NCI-H1436 (cell line): ENCODE measurements around the gene KHDRBS1.
"Not testable (repeated sequence)": the region's sequence is repeated elsewhere in the genome, so short reads cannot be mapped to it uniquely, and the experiment has no call there.

Experiments
- DNase-seq: peaks from one replicate; lab custom pipeline; 2025; lab: John Stamatoyannopoulos, UW

Gene KHDRBS1

DNA sequence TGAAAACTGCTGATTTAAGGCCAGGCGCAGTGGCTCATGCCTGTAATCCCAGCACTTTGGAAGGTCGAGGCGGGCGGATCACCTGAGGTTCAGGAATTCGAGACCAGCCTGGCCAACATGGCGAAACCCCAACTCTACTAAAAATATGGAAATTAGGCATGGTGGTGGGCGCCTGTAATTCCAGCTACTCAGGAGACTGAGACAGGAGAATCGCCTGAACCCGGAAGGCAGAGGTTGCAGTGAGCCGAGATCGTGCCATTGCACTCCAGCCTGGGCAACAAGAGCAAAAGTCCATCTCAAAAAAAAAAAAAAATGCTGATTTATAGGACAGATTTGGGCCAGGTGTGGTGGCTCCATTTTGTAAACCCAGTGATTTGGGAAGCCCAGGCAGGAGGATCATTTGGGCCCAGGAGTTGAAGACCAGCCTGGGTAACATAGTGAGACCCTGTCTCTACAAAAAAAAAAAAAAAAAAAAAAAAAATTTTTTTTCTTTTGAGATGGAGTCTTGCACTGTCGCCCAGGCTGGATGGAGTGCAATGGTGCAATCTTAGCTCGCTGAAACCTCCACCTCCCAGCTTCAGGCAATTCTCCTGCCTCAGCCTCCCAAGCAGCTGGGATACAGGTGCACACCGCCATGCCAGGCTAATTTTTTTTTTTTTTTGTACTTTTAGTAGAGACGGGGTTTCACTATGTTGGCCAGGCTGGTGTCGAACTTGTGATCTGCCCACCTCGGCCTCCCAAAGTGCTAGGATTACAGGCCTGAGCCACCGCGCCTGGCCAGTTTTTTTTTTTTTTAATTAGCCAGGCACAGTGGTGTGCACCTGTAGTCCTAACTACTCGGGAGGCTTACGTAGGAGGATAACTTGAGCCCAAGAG lies 52.2 kb downstream of the KHDRBS1 start:
- not testable (repeated sequence) for DNase-seq

DNA sequence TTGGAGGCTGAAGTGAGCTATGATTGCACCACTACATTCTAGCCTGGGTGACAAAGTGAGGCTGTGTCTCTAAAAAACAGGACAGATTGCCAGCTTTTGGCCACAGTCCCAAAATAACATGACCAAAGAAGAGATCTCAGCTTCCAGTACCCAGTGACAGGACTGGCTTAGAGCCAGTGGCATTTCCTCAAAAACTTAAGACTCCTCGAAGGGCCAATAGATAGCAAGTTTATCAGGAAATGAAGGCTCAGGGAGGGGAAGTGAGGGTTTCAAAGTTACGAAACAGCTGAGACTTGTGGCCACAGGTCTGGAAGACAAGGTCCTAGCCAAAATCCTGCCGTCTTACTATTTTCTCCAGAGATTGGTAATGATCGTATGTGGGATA lies 52.8 kb downstream of the KHDRBS1 start:
- no peak for DNase-seq

DNA sequence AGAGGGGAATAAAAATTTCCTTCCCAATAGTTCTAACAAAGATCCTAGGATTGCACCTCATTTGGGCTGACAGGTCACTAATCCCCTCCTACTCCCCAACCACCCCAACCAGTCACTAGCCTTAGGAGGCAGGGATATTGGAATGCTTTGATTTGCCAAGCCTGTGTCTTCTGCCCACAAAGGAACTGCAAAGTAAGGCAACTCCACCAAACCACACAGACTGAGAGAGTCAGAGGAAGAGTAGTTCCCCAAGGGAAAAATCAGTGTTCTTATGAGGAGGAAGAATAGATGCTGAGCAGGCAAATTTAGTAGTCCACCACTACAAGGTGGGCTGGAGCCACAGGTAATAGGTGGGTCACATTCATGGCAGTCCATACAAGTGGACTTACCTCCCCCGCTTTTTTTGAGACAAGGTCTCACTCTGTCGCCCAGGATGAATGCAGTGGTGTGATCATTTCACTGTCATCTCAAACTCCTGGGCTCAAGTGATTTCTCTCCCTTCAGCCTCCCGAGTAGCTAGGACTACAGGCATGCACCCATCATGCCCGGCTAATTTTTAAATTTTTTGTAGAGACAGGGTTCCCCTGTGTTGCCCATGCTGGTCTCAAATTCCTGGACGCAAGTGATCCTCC lies 55.4 kb downstream of the KHDRBS1 start:
- DNase-seq, result no peak

DNA sequence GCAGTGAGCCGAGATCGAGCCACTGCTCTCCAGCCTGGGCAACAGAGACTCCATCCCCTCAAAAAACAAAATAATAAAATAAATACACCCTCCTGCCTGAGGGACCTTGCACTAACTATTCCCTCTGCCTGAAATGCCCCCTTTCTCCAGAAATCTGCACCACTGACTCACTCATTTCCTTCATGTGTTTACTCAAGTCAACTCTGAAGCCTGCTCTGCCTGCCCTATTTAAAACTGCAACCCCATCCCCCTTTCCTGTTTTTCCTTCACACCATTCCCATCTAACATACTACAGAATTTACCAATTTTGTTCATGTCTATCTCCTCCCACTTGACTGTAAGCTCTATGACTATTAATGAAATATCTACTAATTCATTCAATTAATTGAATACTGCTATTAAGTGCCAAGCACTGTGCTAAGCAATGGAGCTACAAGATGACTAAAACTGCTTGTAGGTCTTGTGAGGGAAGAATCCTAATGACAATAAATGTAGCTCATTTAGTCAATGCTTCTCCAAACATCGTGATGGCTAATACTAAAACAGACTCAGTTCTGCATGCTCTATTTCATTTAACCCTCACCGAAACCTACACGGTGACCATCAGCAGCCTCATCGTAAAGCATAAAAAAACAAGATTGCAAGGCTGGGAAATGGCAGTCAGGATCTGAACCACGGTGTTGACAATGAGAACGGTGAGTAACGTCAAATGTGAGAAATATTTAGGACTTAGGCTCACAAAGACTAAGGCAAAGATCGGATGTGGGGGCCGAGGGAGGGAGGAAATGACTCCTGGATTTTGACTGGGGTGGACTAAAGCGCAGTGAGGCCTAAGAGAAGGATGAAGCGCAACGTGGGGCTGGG lies 58.3 kb downstream of the KHDRBS1 start:
- no peak for DNase-seq

DNA sequence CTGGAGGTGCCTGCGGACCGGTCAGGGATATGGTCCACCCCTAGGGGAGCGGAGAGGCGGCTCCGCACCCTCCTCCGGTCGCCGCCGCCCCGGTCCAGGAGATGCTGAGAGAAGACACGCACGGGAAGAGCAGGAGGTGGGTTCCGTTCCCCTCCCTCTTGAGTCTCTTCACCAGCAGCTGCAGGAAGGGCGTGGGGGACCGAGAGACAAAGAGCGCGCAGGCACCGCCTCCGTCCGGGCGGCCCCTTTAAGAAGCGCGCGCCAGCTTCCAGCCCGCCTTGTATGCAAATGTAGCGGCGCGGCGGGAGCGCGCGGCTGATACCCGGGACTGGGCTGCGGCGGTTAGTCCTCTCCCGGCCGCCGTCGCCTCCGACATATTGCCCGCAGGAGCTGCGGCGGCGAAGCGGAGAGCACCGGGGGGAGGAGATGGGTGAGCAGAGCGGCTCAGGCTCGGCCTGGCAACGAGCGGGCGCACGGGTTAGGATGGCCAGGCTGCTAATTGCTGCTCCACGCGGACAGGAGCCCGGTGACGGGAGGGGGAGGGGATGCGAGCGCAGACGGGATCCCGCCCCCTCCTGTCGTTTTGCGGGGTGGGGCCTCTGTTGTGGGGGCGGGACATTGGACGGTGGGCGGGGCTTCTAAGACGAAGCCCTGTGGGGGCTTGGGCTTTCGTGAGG lies 59.1 kb downstream of the KHDRBS1 start, which contains the start of gene TMEM39B:
TMEM39B (plus strand) TSS at position 318 of the 677 bp plus-strand sequence; CDS start at position 427, 109 bp downstream.
- DNase-seq, result peak; percentile 97

DNA sequence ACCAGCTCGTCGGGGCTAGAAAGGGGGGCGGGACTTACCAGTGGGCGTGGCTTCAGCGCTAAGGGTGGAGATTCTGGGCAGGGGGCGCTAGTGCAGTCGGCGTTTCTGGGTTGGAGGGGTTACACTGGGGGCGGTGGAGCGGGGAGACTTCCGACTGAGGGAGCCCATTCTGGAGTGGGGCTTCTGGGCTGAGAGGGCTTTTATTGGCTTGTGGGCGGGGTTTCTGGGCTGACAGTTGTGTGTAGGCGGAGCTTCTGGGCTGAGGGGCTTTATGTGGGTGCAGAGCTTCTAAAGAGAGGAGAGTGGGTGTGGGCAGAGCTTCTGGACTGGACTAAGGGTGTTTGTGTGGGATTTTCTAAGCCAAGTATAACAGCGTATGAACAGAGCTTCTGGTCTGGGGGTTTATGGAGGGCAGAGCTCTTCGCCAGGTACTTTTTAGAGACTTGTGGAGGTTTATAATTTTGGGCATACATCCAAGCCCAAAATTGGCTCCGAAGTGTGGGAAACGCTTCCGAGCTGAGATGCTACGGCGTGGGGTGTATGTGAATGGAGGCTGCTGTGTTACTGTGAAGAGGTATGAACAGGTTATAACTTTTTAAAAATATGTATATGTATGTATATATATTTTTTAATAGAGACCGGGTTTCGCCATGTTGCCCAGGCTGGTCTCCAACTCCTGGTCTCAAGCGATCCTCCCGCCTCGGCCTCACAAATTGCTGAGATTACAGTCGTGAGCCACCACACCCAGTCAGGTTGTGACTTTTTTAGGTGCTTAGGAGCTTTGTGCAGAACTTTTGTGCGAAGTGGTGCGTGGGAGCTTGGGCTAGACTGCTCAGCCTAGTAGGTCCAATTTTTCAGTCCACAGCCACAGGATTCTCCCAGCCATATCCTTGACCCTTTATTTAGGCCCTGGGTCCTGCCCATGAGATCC lies 59.9 kb downstream of the KHDRBS1 start:
- DNase-seq, result peak; percentile 91

DNA sequence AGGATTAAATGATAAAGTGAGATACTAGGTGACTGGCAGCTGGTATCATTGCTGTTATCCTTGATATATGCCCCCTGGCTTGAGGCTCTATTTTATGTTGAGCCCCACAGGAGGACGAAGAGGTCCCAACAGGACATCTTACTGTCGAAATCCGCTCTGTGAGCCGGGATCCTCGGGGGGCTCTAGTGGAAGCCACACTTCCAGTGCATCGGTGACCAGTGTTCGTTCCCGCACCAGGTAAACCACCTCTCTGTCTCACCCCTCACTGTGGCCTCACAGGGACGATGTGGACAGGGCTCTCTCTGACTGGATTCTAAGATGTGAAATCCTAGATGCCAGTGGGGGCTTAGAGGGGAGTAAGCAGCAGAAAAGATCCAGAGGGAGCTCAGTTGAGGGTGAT lies 61.2 kb downstream of the KHDRBS1 start:
- no peak for DNase-seq

DNA sequence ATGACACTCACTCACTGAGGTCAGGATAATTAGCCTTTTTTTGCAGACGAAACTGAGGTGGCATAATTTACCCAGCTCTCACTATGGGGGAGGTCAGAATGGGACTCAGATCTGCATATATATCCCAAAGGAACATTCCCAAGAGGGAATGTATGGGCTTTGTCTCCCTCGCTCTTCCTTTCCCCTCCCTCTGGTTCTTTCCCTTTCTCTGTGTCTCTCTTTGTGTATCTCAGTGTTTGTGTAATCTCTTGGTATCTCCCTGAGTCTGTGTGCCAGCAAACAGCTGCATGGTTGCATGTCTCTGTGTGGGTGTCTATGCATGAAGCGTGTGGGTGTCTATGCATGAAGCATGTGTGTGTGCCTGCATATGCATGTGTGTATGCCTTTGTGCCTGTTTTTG lies 63.8 kb downstream of the KHDRBS1 start:
- no peak for DNase-seq

DNA sequence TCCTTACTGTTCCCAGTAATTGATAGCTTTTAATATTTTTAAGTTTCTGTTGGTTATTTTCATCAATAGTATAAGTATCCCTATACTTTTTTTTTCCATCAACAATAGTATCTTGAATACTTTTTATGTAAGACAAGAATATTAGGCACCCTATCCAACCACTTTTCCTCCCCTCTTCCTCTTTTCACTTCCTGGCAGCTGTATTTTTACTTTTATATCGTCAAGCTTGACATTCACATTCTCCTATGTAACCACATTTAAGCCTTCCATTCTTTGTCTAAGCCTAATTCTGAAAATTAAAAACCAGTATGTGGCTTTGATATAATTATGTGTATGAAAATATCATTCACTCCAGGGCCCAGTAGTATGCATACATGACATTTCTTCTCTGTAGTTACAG lies 68.4 kb downstream of the KHDRBS1 start:
- DNase-seq, result no peak

DNA sequence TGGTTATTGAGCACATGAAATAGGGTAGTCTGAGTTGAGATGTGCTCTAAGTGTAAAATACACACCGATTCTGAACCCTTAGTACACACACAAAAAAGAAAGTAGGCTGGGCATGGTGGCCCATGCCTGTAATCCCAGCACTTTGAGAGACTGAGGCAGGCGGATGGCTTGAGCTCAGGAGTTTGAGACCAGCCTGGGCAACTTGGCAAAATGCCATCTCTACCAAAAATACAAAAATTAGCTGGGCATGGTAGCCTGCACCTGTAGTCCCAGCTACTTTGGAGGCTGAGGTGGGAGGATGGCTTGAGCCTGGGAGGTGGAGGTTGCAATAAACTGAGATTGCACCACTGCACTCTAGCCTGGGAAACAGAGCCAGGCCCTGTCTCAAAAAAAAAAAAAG lies 72.7 kb downstream of the KHDRBS1 start:
- not testable (repeated sequence) for DNase-seq

DNA sequence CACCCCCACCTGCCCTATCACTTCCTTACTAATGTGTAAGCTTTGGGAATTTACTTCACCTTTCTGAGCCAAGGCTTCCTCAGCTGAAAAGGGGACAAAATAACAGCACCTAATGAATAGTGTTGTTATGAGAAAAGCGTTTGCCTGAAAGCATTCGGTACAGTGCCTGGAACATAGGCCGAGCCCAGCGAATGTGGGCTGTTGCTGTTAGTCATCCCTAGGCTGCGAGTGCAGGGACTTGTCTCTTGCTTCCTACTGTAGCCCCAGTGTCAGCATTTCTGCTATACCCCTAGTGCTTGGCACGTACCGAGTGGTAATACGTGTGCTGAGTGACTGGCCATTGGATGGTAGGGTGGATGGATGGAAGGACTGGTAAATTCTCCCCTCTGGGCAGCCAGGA lies 77.5 kb downstream of the KHDRBS1 start:
- no peak for DNase-seq

DNA sequence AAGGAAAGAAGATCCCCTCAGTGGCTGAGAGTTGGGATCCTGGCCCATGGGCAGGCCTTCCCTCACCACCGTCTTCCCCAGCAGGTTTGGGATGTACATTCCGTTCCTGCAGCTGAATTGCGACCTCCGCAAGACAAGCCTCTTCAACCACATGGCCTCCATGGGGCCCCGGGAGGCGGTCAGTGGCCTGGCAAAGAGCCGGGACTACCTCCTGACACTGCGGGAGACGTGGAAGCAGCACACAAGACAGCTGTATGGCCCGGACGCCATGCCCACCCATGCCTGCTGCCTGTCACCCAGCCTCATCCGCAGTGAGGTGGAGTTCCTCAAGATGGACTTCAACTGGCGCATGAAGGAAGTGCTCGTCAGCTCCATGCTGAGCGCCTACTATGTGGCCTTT lies 77.9 kb downstream of the KHDRBS1 start:
- DNase-seq, result no peak
